OCI-LY1 (cell line): ENCODE data around the gene DTNB.

Experiments
- H2AFZ ChIP-seq: fragments of 200-600 bp; sonication (generic), shearing (Covaris generic); 2 replicates; pipeline ENCODE4 v1.6.0; 2014; ENCODE audit warnings: antibody characterized with exemption, mild to moderate bottlenecking, low read length
- H3F3A ChIP-seq: fragments of 200-600 bp; sonication (generic), shearing (Covaris generic); 2 replicates; pipeline ENCODE4 v1.6.0; 2014; ENCODE audit warnings: mild to moderate bottlenecking, antibody characterized with exemption, low read length, moderate library complexity; ENCODE audit not compliant: insufficient read depth
- H3K27ac ChIP-seq: fragments of 200-600 bp; sonication (generic); 2 replicates; pipeline ENCODE4 v1.5.1; 2014; ENCODE audit warnings: low read length, mixed run types, mild to moderate bottlenecking, low read depth; ENCODE audit not compliant: poor library complexity, severe bottlenecking
- H3K27me3 ChIP-seq: fragments of 200-600 bp; sonication (generic); 2 replicates; pipeline ENCODE4 v1.6.0; 2014; ENCODE audit warnings: antibody characterized with exemption, mild to moderate bottlenecking, low read length, moderate library complexity; ENCODE audit not compliant: insufficient read depth
- H3K36me3 ChIP-seq: fragments of 200-600 bp; sonication (generic); 2 replicates; pipeline ENCODE4 v1.6.1; 2014; ENCODE audit warnings: mild to moderate bottlenecking, antibody characterized with exemption, low read length, moderate library complexity, mixed read lengths; ENCODE audit not compliant: insufficient read depth
- H3K4me1 ChIP-seq: fragments of 200-600 bp; sonication (generic); 2 replicates; pipeline ENCODE4 v1.5.1; 2014; ENCODE audit warnings: mild to moderate bottlenecking, low read length, moderate library complexity; ENCODE audit not compliant: insufficient read depth, severe bottlenecking
- H3K4me2 ChIP-seq: fragments of 200-600 bp; sonication (generic), shearing (Covaris generic); 2 replicates; pipeline ENCODE4 v1.6.1; 2014; ENCODE audit warnings: low read length
- H3K4me3 ChIP-seq: fragments of 200-600 bp; sonication (generic); 2 replicates; pipeline ENCODE4 v1.5.1; 2014; ENCODE audit warnings: low read length, low read depth, mild to moderate bottlenecking, mixed read lengths; ENCODE audit not compliant: poor library complexity, severe bottlenecking
- H3K79me2 ChIP-seq: fragments of 200-600 bp; shearing (Covaris generic); 2 replicates; pipeline ENCODE4 v1.6.1; 2016; ENCODE audit warnings: mixed run types, low read length, mixed read lengths; ENCODE audit not compliant: insufficient read depth
- H3K9ac ChIP-seq: fragments of 200-600 bp; sonication (generic), shearing (Covaris generic); 2 replicates; pipeline ENCODE4 v1.6.1; 2014; ENCODE audit warnings: mild to moderate bottlenecking, low read length, mixed read lengths
- H3K9me2 ChIP-seq: fragments of 200-600 bp; sonication (generic), shearing (Covaris generic); 2 replicates; pipeline ENCODE4 v1.6.1; 2014; ENCODE audit warnings: low read depth, mild to moderate bottlenecking, low read length, mixed read lengths
- H3K9me3 ChIP-seq: fragments of 200-600 bp; shearing (Covaris generic); 2 replicates; pipeline ENCODE4 v1.6.1; 2014; ENCODE audit warnings: low read length, mixed read lengths
- H4K20me1 ChIP-seq: fragments of 200-600 bp; sonication (generic), shearing (Covaris generic); 2 replicates; pipeline ENCODE4 v1.6.0; 2016; ENCODE audit warnings: mild to moderate bottlenecking, low read length; ENCODE audit not compliant: insufficient read depth
- CTCF ChIP-seq: fragments of 200-600 bp; sonication (generic), shearing (Covaris generic); IDR thresholded peaks from 2 replicates; pipeline ENCODE4 v1.5.1; 2017; ENCODE audit warnings: mild to moderate bottlenecking, antibody characterized with exemption, low read length, moderate library complexity, mixed read lengths
- EZH2 ChIP-seq: fragments of 200-600 bp; sonication (generic), shearing (Covaris generic); IDR thresholded peaks from 2 replicates; pipeline ENCODE4 v1.8.0; 2017; ENCODE audit warnings: borderline replicate concordance, mixed run types, mild to moderate bottlenecking, antibody characterized with exemption, low read length, moderate library complexity, mixed read lengths

Gene DTNB

GRCh38 chr2:25649786-25650185 lies 23.6 kb downstream of the DTNB start:
- Histone ChIP-seq H3F3A (no peaks in the 10 kb centered on the region), H3K4me1 (no peaks in the 10 kb centered on the region), H3K27me3 (no peaks in the 10 kb centered on the region), H2AFZ (no peak overlapping the region), H3K4me2 (no peak overlapping the region), H3K9me2 (no peaks in the 10 kb centered on the region), H3K27ac (no peak overlapping the region), H3K9ac (no peak overlapping the region), H3K9me3 (no peaks in the 10 kb centered on the region), H3K79me2 (no peaks in the 10 kb centered on the region), H3K4me3 (no peak overlapping the region), H3K36me3 (no peaks in the 10 kb centered on the region), H4K20me1 (no peaks in the 10 kb centered on the region)
- TF ChIP-seq CTCF (no peak), EZH2 (no peak)

GRCh38 chr2:25642298-25642697 lies 31.1 kb downstream of the DTNB start:
- H3K79me2 ChIP-seq, result no peaks in the 10 kb centered on the region
- H3K9me3 ChIP-seq, result no peaks in the 10 kb centered on the region
- H3K4me3 ChIP-seq, result no peak overlapping the region
- H3K9ac ChIP-seq, result no peak overlapping the region
- H2AFZ ChIP-seq, result no peak overlapping the region
- H3F3A ChIP-seq, result no peaks in the 10 kb centered on the region
- H3K4me1 ChIP-seq, result no peaks in the 10 kb centered on the region
- no peak overlapping the region for H3K4me2 ChIP-seq
- TF ChIP-seq CTCF (no peak), EZH2 (no peak)
- H4K20me1 ChIP-seq, result no peaks in the 10 kb centered on the region
- no peak overlapping the region for H3K27ac ChIP-seq
- H3K36me3 ChIP-seq, result no peaks in the 10 kb centered on the region
- no peaks in the 10 kb centered on the region for H3K9me2 ChIP-seq
- H3K27me3 ChIP-seq, result no peaks in the 10 kb centered on the region

GRCh38 chr2:25639696-25640095 lies 33.7 kb downstream of the DTNB start:
- Histone ChIP-seq H3K4me1 (no peaks in the 10 kb centered on the region), H2AFZ (no peak overlapping the region), H4K20me1 (no peaks in the 10 kb centered on the region), H3K4me3 (no peak overlapping the region), H3K27me3 (no peaks in the 10 kb centered on the region), H3K9me3 (no peaks in the 10 kb centered on the region), H3F3A (no peaks in the 10 kb centered on the region), H3K9me2 (no peaks in the 10 kb centered on the region), H3K9ac (no peak overlapping the region), H3K36me3 (no peaks in the 10 kb centered on the region), H3K79me2 (no peaks in the 10 kb centered on the region), H3K4me2 (no peak overlapping the region), H3K27ac (no peak overlapping the region)
- TF ChIP-seq CTCF (no peak), EZH2 (no peak)
